ENCODE measurements around the gene TP73.

TP73 gene

GRCh38 chr1:3702990-3703728, 50.8 kb downstream of the TP73 start:
- H3K36me3 ChIP-seq (replicated peaks; ENCODE audit: low read depth, low read length), result no peaks in the 10 kb centered on the region
- no peaks in the 10 kb centered on the region for H3K9me3 ChIP-seq (ENCODE audit: insufficient read depth, low read length)
- H3K27ac ChIP-seq (ENCODE audit: low read length), result no peak overlapping the region
- H3K4me2 ChIP-seq (ENCODE audit: low read length), result no peak overlapping the region
- H3K4me3 ChIP-seq (ENCODE audit: low read length), result no peak overlapping the region
- peaks cover 1% of the 10 kb centered on the region; the same call in 1 of the 2 replicates for H3K27me3 ChIP-seq (ENCODE audit: low read depth, low read length)
- no peak overlapping the region for H3K9ac ChIP-seq (ENCODE audit: low read length)
- H3K4me1 ChIP-seq (ENCODE audit: low read length), result no peaks in the 10 kb centered on the region
- no peak overlapping the region for H2AFZ ChIP-seq (ENCODE audit: low read depth, low read length)
- no peaks in the 10 kb centered on the region for H4K20me1 ChIP-seq (ENCODE audit: insufficient read depth, low read length)
- H3K79me2 ChIP-seq (ENCODE audit: low read length), result no peaks in the 10 kb centered on the region
- TF ChIP-seq EZH2phosphoT487 (IDR thresholded peaks at IDR 0.05; ENCODE audit: low read depth) (no peak), CTCF (IDR thresholded peaks at IDR 0.05; ENCODE audit: low read depth, low read length) (no peak)

- Histone ChIP-seq H3K27ac (ENCODE audit: low read length) (no peak overlapping the region), H3K4me1 (ENCODE audit: low read length) (no peaks in the 10 kb centered on the region), H3K36me3 (replicated peaks; ENCODE audit: low read depth, low read length) (no peaks in the 10 kb centered on the region), H3K4me3 (ENCODE audit: low read length) (no peak overlapping the region), H3K4me2 (ENCODE audit: low read length) (no peak overlapping the region), H3K27me3 (ENCODE audit: low read depth, low read length) (peaks cover 5% of the 10 kb centered on the region; the same call in 1 of the 2 replicates), H3K79me2 (ENCODE audit: low read length) (no peaks in the 10 kb centered on the region), H3K9ac (ENCODE audit: low read length) (no peak overlapping the region), H4K20me1 (ENCODE audit: insufficient read depth, low read length) (no peaks in the 10 kb centered on the region), H3K9me3 (ENCODE audit: insufficient read depth, low read length) (no peaks in the 10 kb centered on the region), H2AFZ (ENCODE audit: low read depth, low read length) (no peak overlapping the region)
- TF ChIP-seq CTCF (IDR thresholded peaks at IDR 0.05; ENCODE audit: low read depth, low read length) (no peak), EZH2phosphoT487 (IDR thresholded peaks at IDR 0.05; ENCODE audit: low read depth) (no peak)
Measured at GRCh38 chr1:3703786-3704371, 51.6 kb downstream of the TP73 start.

GRCh38 chr1:3705341-3705950, 53.1 kb downstream of the TP73 start:
- Histone ChIP-seq H3K4me1 (ENCODE audit: low read length) (no peaks in the 10 kb centered on the region), H2AFZ (ENCODE audit: low read depth, low read length) (no peak overlapping the region), H3K9me3 (ENCODE audit: insufficient read depth, low read length) (no peaks in the 10 kb centered on the region), H3K27ac (ENCODE audit: low read length) (no peak overlapping the region), H3K9ac (ENCODE audit: low read length) (no peak overlapping the region), H3K79me2 (ENCODE audit: low read length) (no peaks in the 10 kb centered on the region), H3K4me2 (ENCODE audit: low read length) (no peak overlapping the region), H3K36me3 (replicated peaks; ENCODE audit: low read depth, low read length) (no peaks in the 10 kb centered on the region), H4K20me1 (ENCODE audit: insufficient read depth, low read length) (no peaks in the 10 kb centered on the region), H3K27me3 (ENCODE audit: low read depth, low read length) (peaks cover 13% of the 10 kb centered on the region; the same call in 1 of the 2 replicates), H3K4me3 (ENCODE audit: low read length) (no peak overlapping the region)
- TF ChIP-seq CTCF (IDR thresholded peaks at IDR 0.05; ENCODE audit: low read depth, low read length) (no peak), EZH2phosphoT487 (IDR thresholded peaks at IDR 0.05; ENCODE audit: low read depth) (no peak)

GRCh38 chr1:3706651-3707297, 54.5 kb downstream of the TP73 start:
- H3K4me3 ChIP-seq (ENCODE audit: low read length), result no peak overlapping the region
- H3K4me2 ChIP-seq (ENCODE audit: low read length), result no peak overlapping the region
- TF ChIP-seq EZH2phosphoT487 (IDR thresholded peaks at IDR 0.05; ENCODE audit: low read depth), result no peak
- TF ChIP-seq CTCF (IDR thresholded peaks at IDR 0.05; ENCODE audit: low read depth, low read length), result no peak
- H3K9ac ChIP-seq (ENCODE audit: low read length), result no peak overlapping the region
- no peaks in the 10 kb centered on the region for H4K20me1 ChIP-seq (ENCODE audit: insufficient read depth, low read length)
- peaks cover 26% of the 10 kb centered on the region for H3K27me3 ChIP-seq (ENCODE audit: low read depth, low read length)
- no peaks in the 10 kb centered on the region for H3K36me3 ChIP-seq (replicated peaks; ENCODE audit: low read depth, low read length)
- no peaks in the 10 kb centered on the region for H3K4me1 ChIP-seq (ENCODE audit: low read length)
- H3K79me2 ChIP-seq (ENCODE audit: low read length), result no peaks in the 10 kb centered on the region
- no peaks in the 10 kb centered on the region for H3K9me3 ChIP-seq (ENCODE audit: insufficient read depth, low read length)
- no peak overlapping the region for H3K27ac ChIP-seq (ENCODE audit: low read length)
- H2AFZ ChIP-seq (ENCODE audit: low read depth, low read length), result no peak overlapping the region
